ENCODE data around the gene ACBD3.

GRCh38 chr1:226199971-226200370 lies 13.4 kb upstream of the ACBD3 start:
- TF ChIP-seq POLR2A (IDR thresholded peaks at IDR 0.05), result no peak
- TF ChIP-seq, protein P1, sequence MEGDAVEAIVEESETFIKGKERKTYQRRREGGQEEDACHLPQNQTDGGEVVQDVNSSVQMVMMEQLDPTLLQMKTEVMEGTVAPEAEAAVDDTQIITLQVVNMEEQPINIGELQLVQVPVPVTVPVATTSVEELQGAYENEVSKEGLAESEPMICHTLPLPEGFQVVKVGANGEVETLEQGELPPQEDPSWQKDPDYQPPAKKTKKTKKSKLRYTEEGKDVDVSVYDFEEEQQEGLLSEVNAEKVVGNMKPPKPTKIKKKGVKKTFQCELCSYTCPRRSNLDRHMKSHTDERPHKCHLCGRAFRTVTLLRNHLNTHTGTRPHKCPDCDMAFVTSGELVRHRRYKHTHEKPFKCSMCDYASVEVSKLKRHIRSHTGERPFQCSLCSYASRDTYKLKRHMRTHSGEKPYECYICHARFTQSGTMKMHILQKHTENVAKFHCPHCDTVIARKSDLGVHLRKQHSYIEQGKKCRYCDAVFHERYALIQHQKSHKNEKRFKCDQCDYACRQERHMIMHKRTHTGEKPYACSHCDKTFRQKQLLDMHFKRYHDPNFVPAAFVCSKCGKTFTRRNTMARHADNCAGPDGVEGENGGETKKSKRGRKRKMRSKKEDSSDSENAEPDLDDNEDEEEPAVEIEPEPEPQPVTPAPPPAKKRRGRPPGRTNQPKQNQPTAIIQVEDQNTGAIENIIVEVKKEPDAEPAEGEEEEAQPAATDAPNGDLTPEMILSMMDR (IDR thresholded peaks at IDR 0.05), result no peak

Measured in gastroesophageal sphincter (tissue), 3 donors.